HEK293 (cell line): ENCODE data around the gene UTP25.

ENCODE experiments used
- CTCF ChIA-PET: fragments of 350-600 bp; formaldehyde crosslinking; extraction: SDS; loops from one replicate; lab custom pipeline; 2021; ENCODE audit warnings: antibody characterized with exemption; lab: Yijun Ruan, JAX
- POLR2A ChIA-PET: fragments of 300-600 bp; formaldehyde crosslinking; extraction: SDS; loops from one replicate; lab custom pipeline; 2020; ENCODE audit warnings: antibody characterized with exemption, inconsistent platforms; lab: Yijun Ruan, JAX
- H3K27ac ChIP-seq: fragments of 200-500 bp; sonication (Bioruptor generic); 2 replicates; pipeline ENCODE4 v1.5.1; 2014; ENCODE audit warnings: low read depth, low read length, control low read depth, inconsistent platforms; ENCODE audit errors: extremely low read depth
- H3K36me3 ChIP-seq, 2 experiments: fragments of 200-500 bp in 1 of 2; sonication (Bioruptor generic) in 1 of 2; 1 replicate in 1 of 2; 2 replicates in 1 of 2; pipeline ENCODE4 v1.5.1; 2014 to 2017; ENCODE audit warnings: inconsistent platforms in 2 of 2, low read length in 2 of 2; ENCODE audit not compliant: control insufficient read depth in 2 of 2, insufficient read depth in 1 of 2
- H3K4me1 ChIP-seq: fragments of 200-500 bp; sonication (Bioruptor generic); 2 replicates; pipeline ENCODE4 v1.5.1; 2014; ENCODE audit warnings: mild to moderate bottlenecking, low read length, inconsistent platforms; ENCODE audit not compliant: control insufficient read depth, insufficient read depth
- H3K4me3 ChIP-seq: 2 replicates; pipeline ENCODE4 v1.5.1; 2011; ENCODE audit warnings: low read depth, mild to moderate bottlenecking, control low read depth, low read length, moderate library complexity
- H3K9me3 ChIP-seq: fragments of 200-500 bp; sonication (Bioruptor generic); 2 replicates; pipeline ENCODE4 v1.5.1; 2014; ENCODE audit warnings: low read depth, low read length, inconsistent platforms; ENCODE audit not compliant: control insufficient read depth, insufficient read depth
- HIC1 ChIP-seq: fragments of 450-650 bp; formaldehyde crosslinking; IDR thresholded peaks from 2 replicates; pipeline ENCODE4 v1.5.1; 2016; ENCODE audit warnings: missing biosample characterization, missing genetic modification characterization
- PATZ1 ChIP-seq: fragments of 450-650 bp; formaldehyde crosslinking; IDR thresholded peaks from 2 replicates; pipeline ENCODE4 v1.5.1; 2016; ENCODE audit warnings: missing biosample characterization, missing genetic modification characterization
- SCRT2 ChIP-seq: fragments of 450-650 bp; formaldehyde crosslinking; IDR thresholded peaks from 2 replicates; pipeline ENCODE4 v1.5.1; 2016; ENCODE audit warnings: missing biosample characterization, missing genetic modification characterization
- SP7 ChIP-seq: fragments of 450-650 bp; formaldehyde crosslinking; IDR thresholded peaks from 2 replicates; pipeline ENCODE4 v1.5.1; 2016; ENCODE audit warnings: missing biosample characterization, missing genetic modification characterization
- ZBTB8A ChIP-seq: fragments of 450-650 bp; formaldehyde crosslinking; IDR thresholded peaks from 2 replicates; pipeline ENCODE4 v1.5.1; 2016; ENCODE audit warnings: missing biosample characterization, missing genetic modification characterization
- ZFP41 ChIP-seq: fragments of 450-650 bp; formaldehyde crosslinking; IDR thresholded peaks from 2 replicates; pipeline ENCODE4 v1.5.1; 2016; ENCODE audit warnings: missing biosample characterization, missing genetic modification characterization, borderline replicate concordance
- ZNF138 ChIP-seq: fragments of 450-650 bp; formaldehyde crosslinking; IDR thresholded peaks from 2 replicates; pipeline ENCODE4 v1.5.1; 2016; ENCODE audit warnings: missing biosample characterization, missing genetic modification characterization, borderline replicate concordance
- ZNF169 ChIP-seq: fragments of 450-650 bp; formaldehyde crosslinking; IDR thresholded peaks from 2 replicates; pipeline ENCODE4 v1.5.1; 2016; ENCODE audit warnings: missing biosample characterization, missing genetic modification characterization
- ZNF174 ChIP-seq: fragments of 450-650 bp; formaldehyde crosslinking; IDR thresholded peaks from 2 replicates; pipeline ENCODE4 v1.5.0; 2017; ENCODE audit warnings: missing biosample characterization, mild to moderate bottlenecking, missing genetic modification characterization
- ZNF223 ChIP-seq: fragments of 450-650 bp; formaldehyde crosslinking; IDR thresholded peaks from 2 replicates; pipeline ENCODE4 v1.5.1; 2016; ENCODE audit warnings: missing biosample characterization, missing genetic modification characterization
- ZNF280D ChIP-seq: fragments of 450-650 bp; formaldehyde crosslinking; IDR thresholded peaks from 2 replicates; pipeline ENCODE4 v1.5.1; 2016; ENCODE audit warnings: missing biosample characterization, missing genetic modification characterization
- ZNF398 ChIP-seq: fragments of 450-650 bp; formaldehyde crosslinking; IDR thresholded peaks from 2 replicates; pipeline ENCODE4 v1.5.1; 2017; ENCODE audit warnings: missing biosample characterization, missing genetic modification characterization
- ZNF473 ChIP-seq: fragments of 450-650 bp; formaldehyde crosslinking; IDR thresholded peaks from 2 replicates; pipeline ENCODE4 v1.5.1; 2017; ENCODE audit warnings: missing biosample characterization, missing genetic modification characterization
- ZNF610 ChIP-seq: fragments of 450-650 bp; formaldehyde crosslinking; IDR thresholded peaks from 2 replicates; pipeline ENCODE4 v1.5.1; 2016; ENCODE audit warnings: missing biosample characterization, missing genetic modification characterization, borderline replicate concordance
- ZNF629 ChIP-seq: fragments of 450-650 bp; formaldehyde crosslinking; IDR thresholded peaks from 2 replicates; pipeline ENCODE4 v1.5.1; 2017; ENCODE audit warnings: missing biosample characterization, missing genetic modification characterization

UTP25 gene

GRCh38 chr1:209784265-209785169 is 43.3 kb upstream of the UTP25 start, which contains the start of gene C1orf74 (continued):
- no peak for TF ChIP-seq ZNF223 (tag by site-specific recombination)
- peak; percentile 84 for TF ChIP-seq ZNF610 (tag by site-specific recombination)
- TF ChIP-seq ZNF398: 0 out of 2 replicates have a peak, but pooled peaks have one; percentile 21
- peak; percentile 79; the same call in 1 of the 2 replicates for TF ChIP-seq SP7 (tag by site-specific recombination)
- TF ChIP-seq ZFP41 (tag by site-specific recombination): no peak
- no peak for TF ChIP-seq ZNF169 (tag by site-specific recombination)
- TF ChIP-seq ZNF174 (tag by site-specific recombination): no peak

- Histone ChIP-seq H3K9me3 (no peaks in the 10 kb centered on the region), H3K4me1 (no peaks in the 10 kb centered on the region)
- TF ChIP-seq ZNF280D (tag by site-specific recombination): no peak
- no peak for TF ChIP-seq HIC1 (tag by site-specific recombination)
- TF ChIP-seq ZBTB8A (tag by site-specific recombination): no peak
- TF ChIP-seq ZNF138 (tag by site-specific recombination): no peak
- TF ChIP-seq ZNF473 (tag by site-specific recombination): no peak
- no peak for TF ChIP-seq SCRT2 (tag by site-specific recombination)
- no peak for TF ChIP-seq PATZ1 (tag by site-specific recombination)
- TF ChIP-seq ZNF629 (tag by site-specific recombination): no peak
- TF ChIP-seq, all 188 proteins: peak for 0
- peaks cover 0 to 21% of the 10 kb centered on the region in 2 experiments; a peak in 2 of 3 replicates for H3K36me3 ChIP-seq
- ChIA-PET CTCF (interaction anchor here (0.6 to 1.1 kb wide), 3 partner anchors 12 to 1562 kb away, joined by 3 read pairs; partner anchors contain the start of gene UTP25), POLR2A (interaction anchor here (0.5 kb wide), 1 partner anchor 26 kb away, joined by 4 read pairs; no protein-coding TSS in a partner anchor)
- no peak overlapping the region for H3K27ac ChIP-seq
- no peak overlapping the region for H3K4me3 ChIP-seq
Observed at GRCh38 chr1:209785592-209785991, 42.2 kb upstream of the UTP25 start.
